ENCODE measurements around the gene FER. TPM values are rescaled to one million over a fixed set of nuclear protein-coding genes. Genes with fewer than 3 reads are reported as not detected.

The FER gene
- total and polyA plus RNA-seq, 10 donors: 0.96 to 38.8 (median 21.2) TPM

DNA sequence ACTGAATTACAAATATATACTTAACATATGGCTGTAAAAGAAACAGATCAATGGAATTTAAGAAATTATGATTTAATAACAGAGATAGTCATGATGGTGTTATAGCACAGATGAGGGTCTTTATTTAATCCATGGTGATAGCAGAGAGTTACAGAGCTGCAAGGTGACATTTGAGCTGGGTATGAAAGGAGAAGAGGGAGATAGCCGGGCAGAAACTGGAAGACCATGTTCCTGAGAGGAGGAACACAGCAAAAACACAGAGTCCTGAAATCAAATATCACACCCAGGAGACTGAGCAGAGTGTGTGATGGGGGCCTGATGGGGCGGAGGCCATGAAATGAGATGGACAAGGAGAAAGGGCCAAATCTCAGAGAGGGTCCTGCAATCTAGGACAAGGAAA lies 498.7 kb downstream of the FER start:
- H3K4me1 ChIP-seq: no peaks in the 10 kb centered on the region
- H3K4me3 ChIP-seq: no peak overlapping the region
- no peak for DNase-seq
- no peaks in the 10 kb centered on the region for H3K36me3 ChIP-seq
- no peak for TF ChIP-seq POLR2A (IDR thresholded peaks at IDR 0.05)
- no peak for TF ChIP-seq POLR2AphosphoS5 (IDR thresholded peaks at IDR 0.05)
- no peak for TF ChIP-seq CTCF (IDR thresholded peaks at IDR 0.05 in 8 of 11, conservative IDR thresholded peaks at IDR 0.05 in 3 of 11)
- 87 to 98% (median 91%) methylated on average over 2 of the region's 2 CpGs for WGBS, 5 donors
- H3K9me3 ChIP-seq: peaks cover 0 to 22% (median 17%) of the 10 kb centered on the region in 8 donors
- intact Hi-C loops (cut with DNase I; ENCODE audit: low total_unique reads): no loop called here
- no peaks in the 10 kb centered on the region for H3K27me3 ChIP-seq (replicated peaks in 1 of 7)
- H3K27ac ChIP-seq: no peak overlapping the region

Small RNA genes lying within 50 kb of the gene (small RNA-seq; reads per million reads assigned to genes)
- gene AC109481.1: 0 reads per million in 4 donors
- gene RF00019: 0 reads per million in 4 donors
- gene RNU6-47P: 0 to 0.06 (median 0) reads per million in 4 donors
